ENCODE results near the gene ADISSP. TPM values are rescaled to one million over a fixed set of nuclear protein-coding genes. Genes with fewer than 3 reads are reported as not detected.
A peak's percentile ranks its signal among the peaks of the same experiment; 100 is the strongest.

Gene ADISSP
- total and polyA plus RNA-seq, 8 donors = 5.0 to 16.0 (median 11.3) TPM

- H3K4me3 ChIP-seq = no peak overlapping the region
- ATAC-seq = peak in 1 of 4 donors; percentile 8
- DNase-seq = peak in 1 of 6 donors; percentile 34
- H3K4me1 ChIP-seq = no peaks in the 10 kb centered on the region
- H3K27me3 ChIP-seq = no peaks in the 10 kb centered on the region
- no peaks in the 10 kb centered on the region for H3K9me3 ChIP-seq
- FAIRE-seq = no peak
- TF ChIP-seq, protein P1, sequence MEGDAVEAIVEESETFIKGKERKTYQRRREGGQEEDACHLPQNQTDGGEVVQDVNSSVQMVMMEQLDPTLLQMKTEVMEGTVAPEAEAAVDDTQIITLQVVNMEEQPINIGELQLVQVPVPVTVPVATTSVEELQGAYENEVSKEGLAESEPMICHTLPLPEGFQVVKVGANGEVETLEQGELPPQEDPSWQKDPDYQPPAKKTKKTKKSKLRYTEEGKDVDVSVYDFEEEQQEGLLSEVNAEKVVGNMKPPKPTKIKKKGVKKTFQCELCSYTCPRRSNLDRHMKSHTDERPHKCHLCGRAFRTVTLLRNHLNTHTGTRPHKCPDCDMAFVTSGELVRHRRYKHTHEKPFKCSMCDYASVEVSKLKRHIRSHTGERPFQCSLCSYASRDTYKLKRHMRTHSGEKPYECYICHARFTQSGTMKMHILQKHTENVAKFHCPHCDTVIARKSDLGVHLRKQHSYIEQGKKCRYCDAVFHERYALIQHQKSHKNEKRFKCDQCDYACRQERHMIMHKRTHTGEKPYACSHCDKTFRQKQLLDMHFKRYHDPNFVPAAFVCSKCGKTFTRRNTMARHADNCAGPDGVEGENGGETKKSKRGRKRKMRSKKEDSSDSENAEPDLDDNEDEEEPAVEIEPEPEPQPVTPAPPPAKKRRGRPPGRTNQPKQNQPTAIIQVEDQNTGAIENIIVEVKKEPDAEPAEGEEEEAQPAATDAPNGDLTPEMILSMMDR (IDR thresholded peaks at IDR 0.05) = no peak
- 79 to 83% methylated on average over 10 of the region's 10 CpGs for WGBS, 2 donors
- no peak overlapping the region for H3K27ac ChIP-seq
- H3K36me3 ChIP-seq = no peaks in the 10 kb centered on the region
- intact Hi-C loops (cut with DNase I) = no loop called here
Measured at GRCh38 chr20:3760655-3761348, 6.8 kb downstream of the ADISSP start.

- intact Hi-C loops (cut with DNase I) = loop anchor here in 1 of 3 donors (10.0 kb wide), 1 partner anchor 325 kb away; no protein-coding TSS in a partner anchor
- no peak overlapping the region for H3K27ac ChIP-seq
- no peaks in the 10 kb centered on the region for H3K27me3 ChIP-seq
- no peak for ATAC-seq
- H3K9me3 ChIP-seq = no peaks in the 10 kb centered on the region
- H3K4me3 ChIP-seq = no peak overlapping the region
- 90 to 91% methylated on average over 11 of the region's 11 CpGs for WGBS, 2 donors
- H3K4me1 ChIP-seq = no peaks in the 10 kb centered on the region
- TF ChIP-seq, protein P1 (IDR thresholded peaks at IDR 0.05) = no peak
- DNase-seq = peak in 1 of 6 donors; percentile 45
- no peak for FAIRE-seq
- no peaks in the 10 kb centered on the region for H3K36me3 ChIP-seq
Measured at GRCh38 chr20:3759884-3760283, 7.7 kb downstream of the ADISSP start.

DNA sequence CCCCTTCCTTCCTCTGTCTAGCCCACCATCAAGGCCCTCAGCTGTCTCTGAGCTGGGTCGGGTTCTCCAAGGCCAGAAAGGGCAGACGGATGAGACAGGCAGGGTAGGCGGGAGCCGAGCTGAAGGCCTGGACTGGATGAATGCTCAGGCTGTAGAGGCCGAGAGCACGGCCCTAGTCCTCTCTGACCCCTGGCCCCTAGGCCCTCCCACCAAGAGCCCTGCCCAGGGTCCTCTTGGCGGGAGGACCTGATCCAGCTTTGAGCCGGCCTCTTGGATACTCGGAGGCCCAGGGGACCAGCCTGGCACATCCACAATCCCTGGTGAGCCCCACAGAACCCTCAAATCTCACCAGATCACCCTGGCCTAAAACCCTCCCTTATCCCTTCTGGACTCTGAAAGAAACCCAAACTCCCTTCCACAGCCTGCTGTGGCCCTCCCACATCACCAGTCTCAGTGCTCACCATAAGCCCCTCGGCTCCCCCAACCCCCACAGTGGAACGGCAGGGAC, 8.2 kb downstream of the ADISSP start:
- H3K4me1 ChIP-seq = no peaks in the 10 kb centered on the region
- H3K4me3 ChIP-seq = no peak overlapping the region
- no peaks in the 10 kb centered on the region for H3K36me3 ChIP-seq
- ATAC-seq = no peak
- 86 to 89% methylated on average over 11 of the region's 11 CpGs for WGBS, 2 donors
- H3K27me3 ChIP-seq = no peaks in the 10 kb centered on the region
- TF ChIP-seq, protein P1 (IDR thresholded peaks at IDR 0.05) = no peak
- no peak for FAIRE-seq
- H3K9me3 ChIP-seq = no peaks in the 10 kb centered on the region
- peak in 1 of 6 donors; percentile 39 for DNase-seq
- H3K27ac ChIP-seq = no peak overlapping the region
- intact Hi-C loops (cut with DNase I) = loop anchor here in 1 of 3 donors (10.0 kb wide), 1 partner anchor 325 kb away; no protein-coding TSS in a partner anchor

DNA sequence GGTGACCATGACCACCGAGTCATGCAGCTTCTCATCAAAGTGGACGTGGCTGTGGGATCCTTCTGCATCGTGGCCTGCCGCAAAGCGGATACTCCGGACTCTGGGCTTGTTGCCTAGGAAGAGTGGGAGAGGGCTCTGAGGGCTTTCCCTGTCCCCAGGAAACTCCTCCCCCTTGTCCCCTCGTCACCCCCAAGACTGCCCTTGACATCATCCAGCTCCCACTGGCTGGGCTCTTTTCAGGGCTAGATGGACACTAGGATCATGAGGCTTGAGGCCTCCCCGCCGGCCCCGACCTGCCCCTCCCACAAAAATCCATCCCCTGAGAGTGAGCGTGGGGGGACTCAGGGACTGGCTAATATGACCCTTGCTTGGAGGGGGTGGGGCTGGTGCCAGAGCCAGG, 9.0 kb downstream of the ADISSP start:
- ATAC-seq = no peak
- no peak for FAIRE-seq
- peak in 1 of 6 donors; percentile 49 for DNase-seq
- 87 to 94% methylated on average over 11 of the region's 11 CpGs for WGBS, 2 donors
- no peaks in the 10 kb centered on the region for H3K27me3 ChIP-seq
- H3K4me3 ChIP-seq = no peak overlapping the region
- H3K9me3 ChIP-seq = no peaks in the 10 kb centered on the region
- TF ChIP-seq, protein P1 (IDR thresholded peaks at IDR 0.05) = no peak
- intact Hi-C loops (cut with DNase I) = loop anchor here in 1 of 3 donors (10.0 kb wide), 1 partner anchor 326 kb away; no protein-coding TSS in a partner anchor
- H3K4me1 ChIP-seq = no peaks in the 10 kb centered on the region
- no peak overlapping the region for H3K27ac ChIP-seq
- no peaks in the 10 kb centered on the region for H3K36me3 ChIP-seq

DNA sequence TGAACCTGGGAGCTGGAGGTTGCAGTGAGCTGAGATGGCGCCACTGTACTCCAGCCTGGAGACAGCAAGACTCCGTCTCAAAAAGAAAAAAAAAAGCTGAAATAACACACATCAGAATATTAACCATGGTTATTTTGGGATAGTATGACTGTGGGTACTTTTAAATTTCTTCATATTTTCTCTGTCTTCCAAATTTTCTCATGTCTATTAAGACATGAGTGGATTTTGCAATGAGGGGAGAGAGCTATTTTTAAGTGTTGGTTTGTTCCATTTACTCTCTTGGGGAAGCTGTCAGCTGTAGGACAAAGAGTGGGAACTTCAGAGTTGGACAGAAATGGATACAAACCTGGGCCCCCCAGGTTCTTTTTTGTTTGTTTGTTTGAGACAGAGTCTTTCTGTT, 10.3 kb downstream of the ADISSP start:
- TF ChIP-seq, protein P1 (IDR thresholded peaks at IDR 0.05) = no peak
- no peak for ATAC-seq
- no peaks in the 10 kb centered on the region for H3K36me3 ChIP-seq
- H3K27me3 ChIP-seq = no peaks in the 10 kb centered on the region
- H3K4me3 ChIP-seq = no peak overlapping the region
- WGBS, 2 donors = 88 to 100% methylated on average over 2 of the region's 2 CpGs
- FAIRE-seq = no peak
- no peaks in the 10 kb centered on the region for H3K9me3 ChIP-seq
- DNase-seq = no peak
- no peaks in the 10 kb centered on the region for H3K4me1 ChIP-seq
- intact Hi-C loops (cut with DNase I) = loop anchor here in 1 of 3 donors (10.0 kb wide), 1 partner anchor 328 kb away; no protein-coding TSS in a partner anchor
- no peak overlapping the region for H3K27ac ChIP-seq
